Measurements from ENCODE around the gene PDE8B. TPM values are rescaled to one million over a fixed set of nuclear protein-coding genes. Genes with fewer than 3 reads are reported as not detected.

Gene PDE8B, protein sequence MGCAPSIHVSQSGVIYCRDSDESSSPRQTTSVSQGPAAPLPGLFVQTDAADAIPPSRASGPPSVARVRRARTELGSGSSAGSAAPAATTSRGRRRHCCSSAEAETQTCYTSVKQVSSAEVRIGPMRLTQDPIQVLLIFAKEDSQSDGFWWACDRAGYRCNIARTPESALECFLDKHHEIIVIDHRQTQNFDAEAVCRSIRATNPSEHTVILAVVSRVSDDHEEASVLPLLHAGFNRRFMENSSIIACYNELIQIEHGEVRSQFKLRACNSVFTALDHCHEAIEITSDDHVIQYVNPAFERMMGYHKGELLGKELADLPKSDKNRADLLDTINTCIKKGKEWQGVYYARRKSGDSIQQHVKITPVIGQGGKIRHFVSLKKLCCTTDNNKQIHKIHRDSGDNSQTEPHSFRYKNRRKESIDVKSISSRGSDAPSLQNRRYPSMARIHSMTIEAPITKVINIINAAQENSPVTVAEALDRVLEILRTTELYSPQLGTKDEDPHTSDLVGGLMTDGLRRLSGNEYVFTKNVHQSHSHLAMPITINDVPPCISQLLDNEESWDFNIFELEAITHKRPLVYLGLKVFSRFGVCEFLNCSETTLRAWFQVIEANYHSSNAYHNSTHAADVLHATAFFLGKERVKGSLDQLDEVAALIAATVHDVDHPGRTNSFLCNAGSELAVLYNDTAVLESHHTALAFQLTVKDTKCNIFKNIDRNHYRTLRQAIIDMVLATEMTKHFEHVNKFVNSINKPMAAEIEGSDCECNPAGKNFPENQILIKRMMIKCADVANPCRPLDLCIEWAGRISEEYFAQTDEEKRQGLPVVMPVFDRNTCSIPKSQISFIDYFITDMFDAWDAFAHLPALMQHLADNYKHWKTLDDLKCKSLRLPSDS
- total RNA-seq: 0.40 and 0.46 TPM in 2 replicates

DNA sequence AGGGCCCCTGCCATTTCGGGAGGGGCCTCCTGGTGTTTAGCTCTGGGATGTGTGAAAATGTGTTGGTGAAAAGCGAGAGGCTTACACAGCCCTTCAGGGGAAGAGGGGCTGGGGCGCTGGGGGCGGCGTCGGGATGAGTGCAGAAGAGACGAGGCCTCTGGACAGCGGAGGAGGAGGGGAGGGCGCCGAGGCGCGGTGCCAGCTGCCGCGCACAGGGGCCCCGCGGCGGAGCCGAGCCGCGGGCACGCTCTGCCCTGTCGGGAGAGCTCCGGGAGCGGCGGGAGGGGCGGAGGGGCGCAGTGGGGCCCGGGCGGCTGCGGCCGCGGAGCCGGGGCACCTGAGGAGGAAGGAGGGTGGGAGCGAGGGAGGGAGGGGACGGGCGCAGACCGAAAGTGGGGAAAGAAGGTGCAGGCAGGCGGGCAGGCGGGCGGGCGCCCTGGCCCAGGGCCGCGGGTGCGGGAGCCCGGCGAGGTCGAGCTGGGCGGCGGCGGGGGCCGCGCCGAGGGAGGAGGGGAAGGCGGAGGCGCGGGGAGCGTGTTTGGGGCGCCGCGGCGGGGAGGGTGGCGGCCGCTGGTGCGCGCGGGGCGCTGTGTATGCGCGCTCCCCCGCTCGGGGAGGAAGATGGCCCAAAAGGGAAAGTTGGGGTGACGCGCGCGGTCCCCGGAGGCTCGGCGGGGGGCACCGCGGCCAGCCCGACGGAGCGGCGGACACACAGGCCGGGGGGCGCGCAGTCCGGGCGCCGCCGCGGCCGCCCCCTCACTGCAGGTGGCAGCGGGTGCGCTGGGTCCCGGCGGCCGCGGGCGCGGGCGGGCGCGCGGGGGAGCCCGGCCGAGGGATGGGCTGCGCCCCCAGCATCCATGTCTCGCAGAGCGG lies at the start of gene PDE8B:
Gene PDE8B (plus strand): TSS at position 590 of the 873 bp plus-strand sequence. CDS start 246 bp downstream, at position 836.

Other genes with a start within 250 kb of the PDE8B start
- 30.3 and 30.6 TPM in 2 replicates for gene AGGF1, start 180.3 kb upstream of the PDE8B start, total RNA-seq
- 0.52 and 2.3 TPM in 2 replicates for gene ZBED3, start 123.4 kb upstream of the PDE8B start, total RNA-seq

Measured in smooth muscle cell of the pulmonary artery (primary cell).